K562 (cell line): ENCODE measurements around the gene UBR4. TPM values are rescaled to one million over a fixed set of nuclear protein-coding genes. Genes with fewer than 3 reads are reported as not detected.

Experiments used
- BHLHE40 ChIP-seq: IDR thresholded peaks from 2 replicates; pipeline ENCODE4 v1.6.1; 2011; ENCODE audit warnings: low read length, improper control_type of control experiment
- ESRRB ChIP-seq: fragments of 250-450 bp; sonication (Bioruptor Pico); IDR thresholded peaks from 2 replicates; pipeline ENCODE4 v1.5.0; 2020; ENCODE audit warnings: mild to moderate bottlenecking, moderate library complexity, borderline replicate concordance
- HMGXB4 ChIP-seq: sonication (generic); formaldehyde crosslinking; IDR thresholded peaks from 2 replicates; pipeline ENCODE4 v1.8.1; 2023; ENCODE audit warnings: mild to moderate bottlenecking, missing genetic modification reagents
- MBD2 ChIP-seq: sonication (generic); IDR thresholded peaks from 2 replicates; pipeline ENCODE4 v1.6.1; 2016; ENCODE audit warnings: low read depth, borderline replicate concordance
- MNT ChIP-seq, 2 experiments: fragments of 450-650 bp; conservative IDR thresholded peaks; 2 replicates each; pipeline ENCODE4 v1.6.1; 2017; ENCODE audit warnings: mild to moderate bottlenecking in 2 of 2, moderate library complexity in 2 of 2
- NR0B1 ChIP-seq: fragments of 450-650 bp; IDR thresholded peaks from one replicate; pipeline ENCODE4 v1.6.1; 2018; ENCODE audit warnings: mild to moderate bottlenecking, moderate library complexity; ENCODE audit not compliant: partially characterized antibody
- SAP30 ChIP-seq: fragments of 200-600 bp; sonication (generic); IDR thresholded peaks from 2 replicates; pipeline ENCODE4 v1.6.1; 2012; ENCODE audit warnings: borderline replicate concordance, low read depth, mild to moderate bottlenecking, moderate library complexity, low read length, control low read depth, inconsistent platforms; ENCODE audit not compliant: insufficient read depth, poor library complexity, severe bottlenecking
- SLC30A9 ChIP-seq: fragments of 250-450 bp; sonication (Bioruptor Pico); IDR thresholded peaks from 2 replicates; pipeline ENCODE4 v1.8.0; 2022; ENCODE audit warnings: mild to moderate bottlenecking, moderate library complexity
- TEAD2 ChIP-seq: fragments of 450-650 bp; IDR thresholded peaks from 2 replicates; pipeline ENCODE4 v1.6.1; 2016; ENCODE audit warnings: missing genetic modification characterization, control low read depth, missing compliant biosample characterization
- THAP12 ChIP-seq: fragments of 250-450 bp; sonication (Bioruptor Pico); IDR thresholded peaks from 2 replicates; pipeline ENCODE4 v1.9.0; 2021; ENCODE audit warnings: mild to moderate bottlenecking, inconsistent platforms
- UBTF ChIP-seq, 2 experiments: IDR thresholded peaks; 2 replicates each; pipeline ENCODE4 v1.6.1; 2012; ENCODE audit warnings: improper control_type of control experiment in 2 of 2, low read depth in 2 of 2, low read length in 2 of 2, borderline replicate concordance in 1 of 2
- ZBTB34 ChIP-seq: fragments of 250-450 bp; sonication (Bioruptor Pico); IDR thresholded peaks from 2 replicates; pipeline ENCODE4 v1.8.0; 2021; ENCODE audit warnings: mild to moderate bottlenecking, moderate library complexity
- ZNF232 ChIP-seq: sonication (generic); formaldehyde crosslinking; IDR thresholded peaks from 2 replicates; pipeline ENCODE4 v1.8.0; 2022; ENCODE audit warnings: mild to moderate bottlenecking, missing genetic modification reagents
- ZNF282 ChIP-seq: sonication (generic); formaldehyde crosslinking; IDR thresholded peaks from 2 replicates; pipeline ENCODE4 v1.8.1; 2023; ENCODE audit warnings: missing genetic modification reagents
- ZNF3 ChIP-seq: fragments of 250-450 bp; sonication (Bioruptor Pico); IDR thresholded peaks from 2 replicates; pipeline ENCODE4 v1.5.0; 2021; ENCODE audit warnings: mild to moderate bottlenecking, moderate library complexity
- polyA plus RNA-seq, 8 experiments: library from polyadenylated mRNA; depleted of rRNA in 4 of 8; stranded (reverse) in 5 of 8; unstranded in 3 of 8; fragments of >200 nt; fragmentation: Nextera tagmentation in 2 of 8; fragmentation: Illumina TruSeq in 1 of 8; extraction: Ambion mirVana in 2 of 8; extraction: Trizol in 1 of 8; gene quantifications; 2 replicates each; pipeline versions ENCODE4 v1.2.1 to v1.2.3, GENCODE V29; 2011 to 2014; ENCODE audit warnings: inconsistent platforms in 1 of 8, missing spikeins in 1 of 8
- total RNA-seq, 7 experiments: library from RNA; depleted of rRNA in 6 of 7; stranded (reverse); fragments of >200 nt in 6 of 7; fragmentation: Illumina TruSeq in 2 of 7; extraction: Trizol in 2 of 7; gene quantifications; 2 replicates each; pipeline versions ENCODE4 v1.2.1 to v1.2.3, GENCODE V29; 2011 to 2021; ENCODE audit warnings: low replicate concordance in 1 of 7

The UBR4 gene
- total and polyA plus RNA-seq, 9 of the 15 experiments (the other 6 are each of a cell fraction or from before 2014, with no cell fraction given), result 55.4 to 277 (median 123) TPM

GRCh38 chr1:19081218-19081893 is 128.7 kb downstream of the UBR4 start (continued):
- TF ChIP-seq THAP12, result no peak
- TF ChIP-seq SAP30, result no peak
- TF ChIP-seq TEAD2, result no peak
- TF ChIP-seq ZNF232 (CRISPR knock-in tag), result no peak
- TF ChIP-seq SLC30A9 (CRISPR knock-in tag), result no peak
- TF ChIP-seq UBTF (IDR thresholded peaks at IDR 0.05; ENCODE audit: borderline replicate concordance in 1 of 2, low read depth in 2 of 2, low read length in 2 of 2), result no peak; a peak in 1 of 4 replicates
- no peak for TF ChIP-seq ZNF282
- TF ChIP-seq ESRRB, result 0 out of 2 replicates have a peak, but pooled peaks have one; percentile 21
- TF ChIP-seq MBD2, result no peak
- TF ChIP-seq BHLHE40, result peak; percentile 33; the same call in 1 of the 2 replicates
- TF ChIP-seq NR0B1, result no peak
- TF ChIP-seq ZBTB34 (CRISPR knock-in tag), result no peak
- TF ChIP-seq ZNF3 (CRISPR knock-in tag), result no peak
- no peak for TF ChIP-seq HMGXB4 (CRISPR knock-in tag)
- TF ChIP-seq MNT (conservative IDR thresholded peaks at IDR 0.05), result peak in 1 of 2 experiments; percentile 49; a peak in 1 of 4 replicates
